GM12878 (cell line): ENCODE data around the gene CC2D1A. TPM values are rescaled to one million over a fixed set of nuclear protein-coding genes. Genes with fewer than 3 reads are reported as not detected.

ENCODE experiments used
- ATAC-seq: fragments of 200-7000 bp; cut with Tn5 transposase; 3 replicates; pipeline ENCODE4 v1.9.1; 2020; ENCODE audit warnings: mild to moderate bottlenecking, moderate library complexity
- BruUV-seq: library from RNA; stranded (reverse); fragments of 400-500 nt; replicated peaks from 2 replicates; lab custom pipeline; 2021; lab: Mats Ljungman, UMichigan
- CTCF ChIA-PET: fragments of 300-600 bp; sonication (Branson Sonifier 250); formaldehyde crosslinking; extraction: SDS; loops from one replicate; lab custom pipeline; 2021; ENCODE audit warnings: inconsistent platforms; lab: Yijun Ruan, JAX
- POLR2A ChIA-PET: fragments of 350-600 bp; formaldehyde crosslinking; extraction: SDS; loops from one replicate; lab custom pipeline; 2021; ENCODE audit warnings: inconsistent platforms; lab: Charles Lee
- RAD21 ChIA-PET: fragments of 300-600 bp; sonication (Branson Sonifier 250); formaldehyde crosslinking; loops from one replicate; lab custom pipeline; 2023; ENCODE audit warnings: antibody characterized with exemption; ENCODE audit not compliant: unreplicated experiment; lab: Charles Lee
- SMC1A ChIA-PET: fragments of 300-600 bp; sonication (Branson Sonifier 250); formaldehyde crosslinking; loops from one replicate; lab custom pipeline; 2023; ENCODE audit not compliant: unreplicated experiment, uncharacterized antibody; lab: Charles Lee
- DNase-seq: peaks from one replicate; pipeline ENCODE4 v3.0.0-alpha.2; 2011; ENCODE audit warnings: low read depth, low spot score
- FAIRE-seq: peaks from 3 replicates; lab custom pipeline; 2011; peaks lifted over from hg19 to GRCh38; lab: Jason Lieb, UNC
- H2AFZ ChIP-seq: 2 replicates; pipeline ENCODE4 v1.6.0; 2011; ENCODE audit warnings: low read depth, low read length, control low read depth; ENCODE audit not compliant: control insufficient read depth
- H3K27ac ChIP-seq: 2 replicates; pipeline ENCODE4 v1.5.1; 2011; ENCODE audit warnings: control low read depth; ENCODE audit not compliant: control insufficient read depth, insufficient read depth
- H3K27me3 ChIP-seq, 2 experiments: replicated peaks in 1 of 2; 2 replicates each; pipeline versions ENCODE4 v1.6.0 to v1.6.1; 2011; ENCODE audit warnings: low read length in 1 of 2; ENCODE audit not compliant: control insufficient read depth in 2 of 2, insufficient read depth in 2 of 2
- H3K36me3 ChIP-seq, 2 experiments: 2 replicates each; pipeline ENCODE4 v1.5.1; 2011; ENCODE audit warnings: low read length in 1 of 2; ENCODE audit not compliant: control insufficient read depth in 2 of 2, insufficient read depth in 2 of 2
- H3K4me1 ChIP-seq: 2 replicates; pipeline ENCODE4 v1.6.1; 2011; ENCODE audit warnings: mild to moderate bottlenecking, low read length, moderate library complexity, mixed read lengths; ENCODE audit not compliant: control insufficient read depth, insufficient read depth
- H3K4me2 ChIP-seq: 2 replicates; pipeline ENCODE4 v1.6.0; 2011; ENCODE audit warnings: control low read depth; ENCODE audit not compliant: control insufficient read depth, insufficient read depth
- H3K4me3 ChIP-seq: fragments of 200-600 bp; sonication (generic); 2 replicates; pipeline ENCODE4 v1.5.1; 2016
- H3K79me2 ChIP-seq: 2 replicates; pipeline ENCODE4 v1.6.0; 2011; ENCODE audit warnings: low read length; ENCODE audit not compliant: control insufficient read depth, insufficient read depth
- H3K9ac ChIP-seq: 2 replicates; pipeline ENCODE4 v1.8.0; 2011; ENCODE audit warnings: low read length, control low read depth, mixed read lengths; ENCODE audit not compliant: control insufficient read depth, insufficient read depth
- H3K9me3 ChIP-seq: replicated peaks from 3 replicates; pipeline ENCODE4 v1.5.1; 2011; ENCODE audit warnings: mild to moderate bottlenecking, low read length; ENCODE audit not compliant: control insufficient read depth, insufficient read depth
- H4K20me1 ChIP-seq: 2 replicates; pipeline ENCODE4 v1.6.0; 2011; ENCODE audit not compliant: control insufficient read depth, insufficient read depth
- BACH1 ChIP-seq: fragments of 450-650 bp; IDR thresholded peaks from 2 replicates; pipeline ENCODE4 v1.6.1; 2017; ENCODE audit warnings: mild to moderate bottlenecking, borderline replicate concordance
- HDAC2 ChIP-seq: fragments of 200-600 bp; sonication (generic); IDR thresholded peaks from 2 replicates; pipeline ENCODE4 v1.6.1; 2017
- MXI1 ChIP-seq: fragments of 150-350 bp; IDR thresholded peaks from 2 replicates; pipeline ENCODE4 v1.6.1; 2011; ENCODE audit warnings: low read depth, mild to moderate bottlenecking, inconsistent platforms, low read length, improper control_type of control experiment
- POLR2AphosphoS5 ChIP-seq: IDR thresholded peaks from 2 replicates; pipeline ENCODE4 v1.6.1; 2011; ENCODE audit warnings: mild to moderate bottlenecking, low read length, inconsistent platforms
- SP1 ChIP-seq: IDR thresholded peaks from one replicate; pipeline ENCODE4 v1.6.1; 2011; ENCODE audit warnings: low read depth, low read length
- TCF3 ChIP-seq: IDR thresholded peaks from 2 replicates; pipeline ENCODE4 v1.6.1; 2012; ENCODE audit warnings: low read depth, mild to moderate bottlenecking, low read length, borderline replicate concordance; ENCODE audit not compliant: insufficient read depth
- ZNF274 ChIP-seq: IDR thresholded peaks from one replicate; pipeline ENCODE4 v1.8.0; 2011; ENCODE audit not compliant: insufficient read length, insufficient read depth
- WGBS: methylation state at CpG from one replicate; pipeline ENCODE4 v1.1.6; 2016; ENCODE audit warnings: low lambda C conversion rate; ENCODE audit not compliant: insufficient replicate concordance, insufficient coverage; ENCODE audit errors: missing lambda C conversion rate; 5-methylcytosine and 5-hydroxymethylcytosine counted together
- in situ Hi-C: fragments of 300-500 bp; cut with MboI; formaldehyde crosslinking; loops from 9 replicates; pipeline ENCODE4 v1.14.3; 2018; ENCODE audit warnings: mixed read lengths
- intact Hi-C: fragments of 100-400 bp; cut with micrococcal nuclease; formaldehyde crosslinking; loops from one replicate; pipeline ENCODE4 v1.14.2; 2022; ENCODE audit not compliant: unreplicated experiment
- polyA plus RNA-seq, 11 experiments: library from polyadenylated mRNA; depleted of rRNA in 4 of 11; unstranded in 6 of 11; stranded (reverse) in 5 of 11; fragments of >200 nt; fragmentation: Nextera tagmentation in 4 of 11; fragmentation: Illumina TruSeq in 1 of 11; extraction: Ambion mirVana in 4 of 11; extraction: Trizol in 1 of 11; gene quantifications; 1 replicate in 1 of 11; 2 replicates in 10 of 11; pipeline versions ENCODE4 v1.2.1 to v1.2.3, GENCODE V29; 2011 to 2016; ENCODE audit warnings: inconsistent platforms in 2 of 11, missing spikeins in 2 of 11, low read depth in 1 of 11
- total RNA-seq, 4 experiments: library from RNA; depleted of rRNA in 3 of 4; stranded (reverse); fragments of >200 nt in 3 of 4; fragmentation: Illumina TruSeq in 1 of 4; extraction: Trizol in 1 of 4; gene quantifications; 2 replicates each; pipeline versions ENCODE4 v1.2.1 to v1.2.3, GENCODE V29; 2013 to 2021
- TF ChIP-seq, protein P1 (sequence below): fragments of 450-650 bp; IDR thresholded peaks from 2 replicates; pipeline ENCODE4 v1.6.1; 2017; ENCODE audit warnings: low read depth, mild to moderate bottlenecking, moderate library complexity
- TF ChIP-seq, protein P2 (sequence below): fragments of 450-650 bp; formaldehyde crosslinking; IDR thresholded peaks from 2 replicates; pipeline ENCODE4 v1.5.0; 2022; ENCODE audit warnings: mild to moderate bottlenecking, missing genetic modification characterization

The CC2D1A gene
- total and polyA plus RNA-seq, 10 of the 15 experiments (the other 5 are each of a cell fraction or from before 2014, with no cell fraction given): 0.13 to 36.1 (median 16.1) TPM

DNA sequence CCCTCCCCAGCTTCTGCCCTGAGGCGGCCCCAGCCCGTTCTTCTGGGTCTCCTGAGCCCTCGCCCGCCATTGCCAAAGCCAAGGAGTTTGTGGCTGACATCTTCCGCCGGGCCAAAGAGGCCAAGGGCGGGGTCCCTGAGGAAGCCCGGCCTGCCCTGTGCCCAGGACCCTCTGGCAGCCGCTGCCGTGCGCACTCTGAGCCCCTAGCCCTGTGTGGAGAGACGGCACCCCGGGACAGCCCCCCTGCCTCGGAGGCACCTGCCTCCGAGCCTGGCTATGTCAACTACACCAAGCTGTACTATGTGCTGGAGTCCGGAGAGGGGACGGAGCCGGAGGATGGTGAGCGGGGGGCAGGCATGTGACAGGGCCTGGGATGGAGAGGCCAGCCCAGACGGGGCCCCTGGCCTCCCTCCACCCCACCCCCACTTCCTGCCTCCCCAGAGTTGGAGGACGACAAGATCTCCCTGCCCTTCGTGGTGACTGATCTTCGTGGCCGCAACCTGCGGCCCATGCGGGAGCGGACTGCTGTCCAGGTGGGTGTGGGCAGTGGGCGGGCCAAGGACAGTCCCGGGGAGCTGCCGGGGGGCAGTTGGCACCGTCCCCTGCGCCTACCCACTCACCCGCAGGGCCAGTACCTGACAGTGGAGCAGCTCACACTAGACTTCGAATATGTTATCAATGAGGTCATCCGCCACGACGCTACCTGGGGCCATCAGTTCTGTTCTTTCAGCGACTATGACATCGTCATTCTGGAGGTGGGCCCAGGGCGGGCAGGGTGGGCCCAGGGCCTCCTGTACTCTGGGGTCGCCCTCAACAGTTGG, 53.4 kb downstream of the CC2D1A start:
- ChIA-PET SMC1A (no interaction called here), RAD21 (no interaction called here)
- no peaks in the 10 kb centered on the region for H3K27me3 ChIP-seq
- TF ChIP-seq ZNF274 (no peak), POLR2AphosphoS5 (0 out of 2 replicates have a peak, but pooled peaks have one; percentile 4)
- TF ChIP-seq, all 136 proteins: peak for 1
- DNase-seq: no peak
- BruUV-seq: no TSS peak
- Histone ChIP-seq H4K20me1 (no peaks in the 10 kb centered on the region), H3K36me3 (peaks cover 0 to 27% of the 10 kb centered on the region in 2 experiments; a peak in 3 of 4 replicates), H3K9ac (no peak overlapping the region), H3K27ac (no peak overlapping the region), H3K9me3 (no peaks in the 10 kb centered on the region), H3K4me1 (no peaks in the 10 kb centered on the region), H3K4me2 (no peak overlapping the region), H3K79me2 (no peaks in the 10 kb centered on the region; the same call in 1 of the 2 replicates), H3K4me3 (no peak overlapping the region), H2AFZ (no peak overlapping the region)
- WGBS: 96% methylated on average over 31 of the region's 41 CpGs
- POLR2A ChIA-PET: no interaction called here
- no peak for FAIRE-seq
- ATAC-seq: no peak
- CTCF ChIA-PET: interaction anchor here (1.2 to 1.4 kb wide), 2 partner anchors 83 to 89 kb away, joined by 3 to 7 read pairs; no protein-coding TSS in a partner anchor
- in situ Hi-C loops (no loop called here), intact Hi-C loops (no loop called here)

DNA sequence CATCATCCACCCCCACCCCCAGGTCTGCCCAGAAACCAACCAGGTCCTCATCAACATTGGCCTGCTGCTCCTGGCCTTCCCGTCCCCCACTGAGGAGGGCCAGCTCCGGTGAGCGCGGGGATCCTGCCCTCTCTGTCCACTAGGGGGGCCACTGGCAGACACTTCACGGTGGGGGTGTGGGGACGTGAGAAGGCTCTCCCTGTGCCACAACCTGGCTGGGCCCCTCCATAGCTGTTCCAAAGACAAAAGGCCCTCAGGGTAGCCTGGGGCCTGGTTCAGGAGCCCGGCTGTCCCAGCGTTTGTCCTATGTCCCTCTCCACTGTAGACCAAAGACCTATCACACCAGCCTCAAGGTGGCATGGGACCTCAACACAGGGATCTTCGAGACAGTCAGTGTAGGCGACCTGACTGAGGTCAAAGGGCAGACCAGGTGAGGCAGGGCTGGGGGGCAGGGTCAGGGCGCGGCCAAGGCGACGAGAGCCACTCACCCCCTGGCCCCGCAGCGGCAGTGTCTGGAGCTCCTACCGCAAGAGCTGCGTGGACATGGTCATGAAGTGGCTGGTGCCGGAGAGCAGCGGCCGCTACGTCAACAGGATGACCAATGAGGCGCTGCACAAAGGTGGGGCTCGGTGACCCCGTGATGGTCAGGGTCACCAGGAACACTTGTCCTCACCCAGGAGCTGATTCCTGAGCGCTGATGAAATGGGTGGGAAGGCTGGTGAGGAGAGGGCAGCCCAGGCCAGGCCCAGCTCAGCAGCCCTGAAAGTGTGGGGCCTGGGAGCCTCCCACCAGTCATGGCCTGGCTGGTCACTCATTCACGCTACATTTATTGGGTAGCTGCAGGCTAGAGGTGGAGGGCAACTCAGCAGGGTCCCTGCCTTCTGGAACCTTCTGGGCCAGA, 54.2 kb downstream of the CC2D1A start:
- H3K79me2 ChIP-seq: no peaks in the 10 kb centered on the region
- H2AFZ ChIP-seq: no peak overlapping the region
- ChIA-PET SMC1A (no interaction called here), POLR2A (no interaction called here), RAD21 (interaction anchor here (0.8 kb wide), 1 partner anchor 72 kb away, joined by 3 read pairs; no protein-coding TSS in a partner anchor), CTCF (interaction anchor here (1.4 kb wide), 1 partner anchor 82 kb away, joined by 7 read pairs; no protein-coding TSS in a partner anchor)
- ATAC-seq (peak; percentile 54), FAIRE-seq (no peak), DNase-seq (no peak)
- no peak overlapping the region for H3K4me3 ChIP-seq
- no peak overlapping the region for H3K4me2 ChIP-seq
- no peaks in the 10 kb centered on the region for H3K9me3 ChIP-seq
- in situ Hi-C loops: no loop called here
- BruUV-seq: TSS peak; percentile 29
- peaks cover 0 to 27% of the 10 kb centered on the region in 2 experiments; a peak in 3 of 4 replicates for H3K36me3 ChIP-seq
- H3K4me1 ChIP-seq: no peaks in the 10 kb centered on the region
- 97% methylated on average over 27 of the region's 27 CpGs for WGBS
- H3K27ac ChIP-seq: no peak overlapping the region
- H3K27me3 ChIP-seq: no peaks in the 10 kb centered on the region
- intact Hi-C loops: no loop called here
- no peaks in the 10 kb centered on the region for H4K20me1 ChIP-seq
- H3K9ac ChIP-seq: no peak overlapping the region
- TF ChIP-seq MXI1 (no peak), BACH1 (no peak), HDAC2 (no peak), TCF3 (no peak), SP1 (no peak)
- TF ChIP-seq, protein P1, sequence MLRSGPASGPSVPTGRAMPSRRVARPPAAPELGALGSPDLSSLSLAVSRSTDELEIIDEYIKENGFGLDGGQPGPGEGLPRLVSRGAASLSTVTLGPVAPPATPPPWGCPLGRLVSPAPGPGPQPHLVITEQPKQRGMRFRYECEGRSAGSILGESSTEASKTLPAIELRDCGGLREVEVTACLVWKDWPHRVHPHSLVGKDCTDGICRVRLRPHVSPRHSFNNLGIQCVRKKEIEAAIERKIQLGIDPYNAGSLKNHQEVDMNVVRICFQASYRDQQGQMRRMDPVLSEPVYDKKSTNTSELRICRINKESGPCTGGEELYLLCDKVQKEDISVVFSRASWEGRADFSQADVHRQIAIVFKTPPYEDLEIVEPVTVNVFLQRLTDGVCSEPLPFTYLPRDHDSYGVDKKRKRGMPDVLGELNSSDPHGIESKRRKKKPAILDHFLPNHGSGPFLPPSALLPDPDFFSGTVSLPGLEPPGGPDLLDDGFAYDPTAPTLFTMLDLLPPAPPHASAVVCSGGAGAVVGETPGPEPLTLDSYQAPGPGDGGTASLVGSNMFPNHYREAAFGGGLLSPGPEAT: no peak
- TF ChIP-seq, protein P2, sequence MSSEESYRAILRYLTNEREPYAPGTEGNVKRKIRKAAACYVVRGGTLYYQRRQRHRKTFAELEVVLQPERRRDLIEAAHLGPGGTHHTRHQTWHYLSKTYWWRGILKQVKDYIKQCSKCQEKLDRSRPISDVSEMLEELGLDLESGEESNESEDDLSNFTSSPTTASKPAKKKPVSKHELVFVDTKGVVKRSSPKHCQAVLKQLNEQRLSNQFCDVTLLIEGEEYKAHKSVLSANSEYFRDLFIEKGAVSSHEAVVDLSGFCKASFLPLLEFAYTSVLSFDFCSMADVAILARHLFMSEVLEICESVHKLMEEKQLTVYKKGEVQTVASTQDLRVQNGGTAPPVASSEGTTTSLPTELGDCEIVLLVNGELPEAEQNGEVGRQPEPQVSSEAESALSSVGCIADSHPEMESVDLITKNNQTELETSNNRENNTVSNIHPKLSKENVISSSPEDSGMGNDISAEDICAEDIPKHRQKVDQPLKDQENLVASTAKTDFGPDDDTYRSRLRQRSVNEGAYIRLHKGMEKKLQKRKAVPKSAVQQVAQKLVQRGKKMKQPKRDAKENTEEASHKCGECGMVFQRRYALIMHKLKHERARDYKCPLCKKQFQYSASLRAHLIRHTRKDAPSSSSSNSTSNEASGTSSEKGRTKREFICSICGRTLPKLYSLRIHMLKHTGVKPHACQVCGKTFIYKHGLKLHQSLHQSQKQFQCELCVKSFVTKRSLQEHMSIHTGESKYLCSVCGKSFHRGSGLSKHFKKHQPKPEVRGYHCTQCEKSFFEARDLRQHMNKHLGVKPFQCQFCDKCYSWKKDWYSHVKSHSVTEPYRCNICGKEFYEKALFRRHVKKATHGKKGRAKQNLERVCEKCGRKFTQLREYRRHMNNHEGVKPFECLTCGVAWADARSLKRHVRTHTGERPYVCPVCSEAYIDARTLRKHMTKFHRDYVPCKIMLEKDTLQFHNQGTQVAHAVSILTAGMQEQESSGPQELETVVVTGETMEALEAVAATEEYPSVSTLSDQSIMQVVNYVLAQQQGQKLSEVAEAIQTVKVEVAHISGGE: no peak
